Duodenal mucosa (tissue), 2 donors: ENCODE data around the gene NLGN1.

Source experiments
- H3K27ac ChIP-seq: one replicate; pipeline ENCODE4 v1.7.0; 2013; ENCODE audit warnings: low read depth, low read length
- H3K27me3 ChIP-seq, 2 donors: one replicate each; pipeline ENCODE4 v1.7.0; 2013; ENCODE audit warnings: low read length in 2 of 2, control low read depth in 1 of 2; ENCODE audit not compliant: insufficient read depth in 2 of 2, control insufficient read depth in 1 of 2
- H3K36me3 ChIP-seq, 2 donors: one replicate each; pipeline ENCODE4 v1.7.0; 2013; ENCODE audit warnings: low read length in 2 of 2, control low read depth in 1 of 2; ENCODE audit not compliant: insufficient read depth in 2 of 2, control insufficient read depth in 1 of 2
- H3K4me1 ChIP-seq, 2 donors: one replicate each; pipeline ENCODE4 v1.7.0; 2013; ENCODE audit warnings: low read length in 2 of 2, control low read depth in 1 of 2; ENCODE audit not compliant: insufficient read depth in 2 of 2, control insufficient read depth in 1 of 2
- H3K4me3 ChIP-seq, 2 donors: one replicate each; pipeline ENCODE4 v1.7.0; 2013; ENCODE audit warnings: low read length in 2 of 2, low read depth in 1 of 2
- H3K9ac ChIP-seq, 2 donors: one replicate each; pipeline ENCODE4 v1.7.0; 2013; ENCODE audit warnings: low read length in 2 of 2, low read depth in 1 of 2
- H3K9me3 ChIP-seq, 2 donors: one replicate each; pipeline ENCODE4 v1.7.0; 2013; ENCODE audit warnings: low read length in 2 of 2, control low read depth in 1 of 2; ENCODE audit not compliant: control insufficient read depth in 1 of 2

The NLGN1 gene

DNA sequence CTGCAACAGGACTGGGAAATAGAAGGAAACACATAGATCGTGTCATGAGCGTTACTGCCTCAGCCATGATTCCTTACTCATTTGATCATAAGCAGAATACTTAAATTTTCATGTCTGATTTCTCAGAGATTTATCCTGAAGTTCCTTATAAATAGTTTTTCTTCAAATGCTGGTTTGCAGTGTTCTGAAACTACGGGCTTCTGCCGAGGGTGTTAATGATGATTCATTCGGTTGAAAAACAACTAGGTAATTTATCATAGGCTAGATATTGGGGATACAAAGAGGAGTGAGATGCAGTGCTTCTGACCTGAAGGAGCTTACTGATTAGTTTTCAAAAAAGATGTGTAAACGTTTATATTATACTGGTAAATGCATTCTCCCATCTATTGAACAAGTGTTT is 428.9 kb downstream of the NLGN1 start:
- Histone ChIP-seq H3K9ac (no peak overlapping the region), H3K27me3 (no peaks in the 10 kb centered on the region), H3K27ac (no peak overlapping the region), H3K9me3 (no peaks in the 10 kb centered on the region), H3K4me1 (no peaks in the 10 kb centered on the region), H3K36me3 (no peaks in the 10 kb centered on the region), H3K4me3 (no peak overlapping the region)

DNA sequence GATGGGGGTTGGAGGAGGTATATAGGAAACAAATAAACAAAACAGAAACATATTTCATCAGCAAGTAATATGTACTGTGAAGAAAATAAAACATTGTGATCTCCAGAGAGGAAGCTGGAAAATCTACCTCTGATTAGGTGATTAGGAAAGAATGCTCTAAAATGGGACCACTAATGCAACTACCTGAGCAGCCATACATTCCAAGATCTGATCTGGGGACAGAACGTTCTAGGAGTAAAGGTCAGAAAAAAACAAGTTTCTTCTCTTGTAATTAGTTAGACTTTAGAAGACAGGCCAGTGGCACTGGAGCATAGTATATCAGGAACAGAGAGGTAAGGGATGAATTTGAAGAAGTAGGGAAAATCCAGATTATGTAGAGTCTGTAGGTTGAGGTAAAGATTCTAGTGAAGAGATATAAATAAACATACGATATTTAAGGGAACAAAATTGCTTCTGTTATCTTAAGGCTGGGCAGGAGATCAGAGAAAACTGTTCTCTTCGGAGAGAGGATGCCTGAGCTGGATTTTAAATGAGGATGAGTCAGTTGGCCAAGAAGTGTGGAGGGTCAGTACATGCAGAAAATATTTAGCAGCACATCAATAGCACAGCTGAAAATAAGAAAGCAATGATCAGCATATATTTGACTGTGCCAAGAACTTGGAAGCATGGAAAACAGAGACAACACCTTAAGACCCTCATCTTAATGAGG is 429.5 kb downstream of the NLGN1 start:
- Histone ChIP-seq H3K9ac (no peak overlapping the region), H3K4me1 (no peaks in the 10 kb centered on the region), H3K4me3 (no peak overlapping the region), H3K36me3 (no peaks in the 10 kb centered on the region), H3K27me3 (no peaks in the 10 kb centered on the region), H3K27ac (no peak overlapping the region), H3K9me3 (no peaks in the 10 kb centered on the region)

- no peaks in the 10 kb centered on the region for H3K36me3 ChIP-seq
- no peak overlapping the region for H3K9ac ChIP-seq
- no peaks in the 10 kb centered on the region for H3K9me3 ChIP-seq
- no peak overlapping the region for H3K27ac ChIP-seq
- no peak overlapping the region for H3K4me3 ChIP-seq
- H3K27me3 ChIP-seq = no peaks in the 10 kb centered on the region
- H3K4me1 ChIP-seq = no peaks in the 10 kb centered on the region
These were observed 441.1 kb downstream of the NLGN1 start for GRCh38 chr3:173838644-173839043.

DNA sequence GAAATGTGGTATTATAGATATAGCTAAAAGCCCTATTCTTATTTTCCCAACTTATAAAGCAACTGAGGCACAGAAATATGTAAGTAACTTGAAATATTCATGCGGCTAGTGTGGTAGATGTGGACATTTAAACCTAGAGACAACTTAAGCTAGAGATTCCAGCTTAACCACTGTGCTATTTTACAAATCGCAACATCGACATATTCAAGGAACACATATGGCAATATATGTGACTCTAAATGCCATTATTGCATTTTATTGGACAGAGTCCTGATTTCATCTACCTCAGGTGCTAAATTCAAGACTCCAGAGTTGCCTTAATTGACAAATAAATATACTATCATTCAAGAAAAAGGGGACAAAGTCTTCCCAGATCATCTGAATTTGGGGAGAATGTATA is 442.3 kb downstream of the NLGN1 start:
- Histone ChIP-seq H3K36me3 (no peaks in the 10 kb centered on the region), H3K27me3 (no peaks in the 10 kb centered on the region), H3K27ac (no peak overlapping the region), H3K9me3 (no peaks in the 10 kb centered on the region), H3K9ac (no peak overlapping the region), H3K4me3 (no peak overlapping the region), H3K4me1 (no peaks in the 10 kb centered on the region)

GRCh38 chr3:173841334-173841733 is 443.8 kb downstream of the NLGN1 start:
- H3K27me3 ChIP-seq = no peaks in the 10 kb centered on the region
- H3K4me3 ChIP-seq = no peak overlapping the region
- no peak overlapping the region for H3K9ac ChIP-seq
- H3K36me3 ChIP-seq = no peaks in the 10 kb centered on the region
- no peaks in the 10 kb centered on the region for H3K9me3 ChIP-seq
- no peak overlapping the region for H3K27ac ChIP-seq
- no peaks in the 10 kb centered on the region for H3K4me1 ChIP-seq

DNA sequence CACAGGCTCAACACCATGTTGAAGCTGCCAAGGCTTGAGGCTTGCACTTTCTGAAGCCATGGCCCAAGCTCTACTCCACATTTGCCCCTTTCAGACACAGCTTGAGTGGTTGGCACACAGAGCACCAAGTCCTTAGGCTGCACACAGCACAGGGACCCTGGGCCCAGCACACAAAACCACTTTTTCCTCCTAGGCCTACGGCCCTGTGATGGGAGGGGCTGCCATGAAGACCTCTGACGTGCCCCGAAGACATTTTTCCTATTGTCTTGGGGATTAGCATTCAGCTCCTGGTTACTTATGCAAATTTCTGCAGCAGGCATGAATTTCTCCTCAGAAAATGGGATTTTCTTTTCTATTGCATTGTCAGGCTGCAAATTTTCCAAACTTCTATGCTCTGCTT is 445.5 kb downstream of the NLGN1 start:
- Histone ChIP-seq H3K9ac (no peak overlapping the region), H3K4me3 (no peak overlapping the region), H3K27ac (no peak overlapping the region), H3K9me3 (no peaks in the 10 kb centered on the region), H3K36me3 (no peaks in the 10 kb centered on the region), H3K4me1 (no peaks in the 10 kb centered on the region), H3K27me3 (no peaks in the 10 kb centered on the region)

GRCh38 chr3:173846584-173846983 is 449.0 kb downstream of the NLGN1 start:
- Histone ChIP-seq H3K27me3 (no peaks in the 10 kb centered on the region), H3K4me3 (no peak overlapping the region), H3K9ac (no peak overlapping the region), H3K4me1 (no peaks in the 10 kb centered on the region), H3K9me3 (no peaks in the 10 kb centered on the region), H3K27ac (no peak overlapping the region), H3K36me3 (no peaks in the 10 kb centered on the region)

DNA sequence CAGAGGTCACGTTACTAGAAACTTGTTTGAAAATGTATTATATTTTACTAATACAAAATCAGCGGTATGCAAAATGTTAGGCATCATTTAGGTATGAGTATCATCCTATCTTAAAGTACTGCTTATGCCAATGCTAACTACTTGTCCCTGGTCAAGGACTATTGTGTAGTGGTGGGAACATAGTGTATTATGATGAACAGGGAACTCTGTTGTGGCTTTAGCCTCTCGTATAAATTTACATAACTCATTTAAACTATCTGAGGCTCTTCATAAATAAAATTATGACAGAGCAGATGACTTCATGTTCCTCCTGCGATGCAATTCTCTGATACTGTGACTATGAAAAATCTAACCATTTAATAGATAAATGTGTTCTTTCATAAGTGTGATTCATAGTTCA is 451.9 kb downstream of the NLGN1 start:
- Histone ChIP-seq H3K4me3 (no peak overlapping the region), H3K9ac (no peak overlapping the region), H3K27ac (no peak overlapping the region), H3K9me3 (no peaks in the 10 kb centered on the region), H3K36me3 (no peaks in the 10 kb centered on the region), H3K4me1 (no peaks in the 10 kb centered on the region), H3K27me3 (no peaks in the 10 kb centered on the region)

GRCh38 chr3:173857154-173857553 is 459.6 kb downstream of the NLGN1 start:
- no peaks in the 10 kb centered on the region for H3K9me3 ChIP-seq
- H3K4me1 ChIP-seq = no peaks in the 10 kb centered on the region
- no peaks in the 10 kb centered on the region for H3K36me3 ChIP-seq
- H3K9ac ChIP-seq = no peak overlapping the region
- H3K4me3 ChIP-seq = no peak overlapping the region
- no peak overlapping the region for H3K27ac ChIP-seq
- no peaks in the 10 kb centered on the region for H3K27me3 ChIP-seq

DNA sequence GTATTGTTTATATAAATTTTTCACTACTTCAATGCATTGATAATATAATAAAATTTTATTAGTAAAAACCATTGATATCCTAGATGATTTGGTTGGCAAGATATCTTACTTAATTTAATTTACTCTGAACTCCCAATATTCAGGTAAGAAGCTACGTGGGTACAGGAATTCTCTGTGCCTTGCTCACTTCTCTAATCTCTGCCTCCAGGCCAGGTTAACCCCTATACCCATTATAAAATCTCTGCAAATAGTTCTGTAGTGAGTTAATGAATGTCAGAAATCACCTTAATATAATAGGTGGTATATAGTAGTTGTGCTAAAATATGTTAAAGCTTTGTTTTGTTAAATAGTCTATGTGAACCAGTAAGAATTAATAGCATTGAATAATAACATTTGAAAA is 465.2 kb downstream of the NLGN1 start:
- Histone ChIP-seq H3K9ac (no peak overlapping the region), H3K4me1 (no peaks in the 10 kb centered on the region), H3K27ac (no peak overlapping the region), H3K4me3 (no peak overlapping the region), H3K9me3 (no peaks in the 10 kb centered on the region), H3K36me3 (no peaks in the 10 kb centered on the region), H3K27me3 (no peaks in the 10 kb centered on the region)

DNA sequence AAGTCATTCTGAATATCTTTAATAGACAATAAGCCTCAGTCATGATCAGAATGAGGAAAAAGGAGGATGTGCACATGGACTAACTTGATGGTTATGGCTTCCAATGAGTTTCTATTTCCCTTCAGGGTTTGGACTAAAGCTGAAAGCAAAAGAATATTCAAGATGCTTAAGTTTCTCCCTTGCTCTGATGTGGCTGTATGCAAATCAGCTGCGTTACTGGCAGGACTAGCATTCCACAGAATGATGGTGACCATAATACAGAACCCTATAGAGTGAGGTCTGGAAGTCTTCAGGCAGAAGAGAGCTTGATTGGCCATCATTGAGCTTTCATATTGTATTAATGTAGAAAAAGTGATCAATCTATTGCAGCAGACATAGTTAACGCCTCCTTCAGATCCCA is 466.0 kb downstream of the NLGN1 start:
- Histone ChIP-seq H3K9me3 (no peaks in the 10 kb centered on the region), H3K4me1 (no peaks in the 10 kb centered on the region), H3K4me3 (no peak overlapping the region), H3K27me3 (no peaks in the 10 kb centered on the region), H3K27ac (no peak overlapping the region), H3K36me3 (no peaks in the 10 kb centered on the region), H3K9ac (no peak overlapping the region)
